Measurements from ENCODE around the gene SELENOH.
"Not testable (repeated sequence)": the region's sequence is repeated elsewhere in the genome, so short reads cannot be mapped to it uniquely, and the experiment has no call there.

The SELENOH gene, protein sequence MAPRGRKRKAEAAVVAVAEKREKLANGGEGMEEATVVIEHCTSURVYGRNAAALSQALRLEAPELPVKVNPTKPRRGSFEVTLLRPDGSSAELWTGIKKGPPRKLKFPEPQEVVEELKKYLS

GRCh38 chr11:57741132-57742086, at the start of gene SELENOH:
SELENOH (plus strand) TSS chr11:57741491; CDS start chr11:57741596, 105 bp downstream.
- DNase-seq (ENCODE audit: low spot score), result peak; percentile 94

DNA sequence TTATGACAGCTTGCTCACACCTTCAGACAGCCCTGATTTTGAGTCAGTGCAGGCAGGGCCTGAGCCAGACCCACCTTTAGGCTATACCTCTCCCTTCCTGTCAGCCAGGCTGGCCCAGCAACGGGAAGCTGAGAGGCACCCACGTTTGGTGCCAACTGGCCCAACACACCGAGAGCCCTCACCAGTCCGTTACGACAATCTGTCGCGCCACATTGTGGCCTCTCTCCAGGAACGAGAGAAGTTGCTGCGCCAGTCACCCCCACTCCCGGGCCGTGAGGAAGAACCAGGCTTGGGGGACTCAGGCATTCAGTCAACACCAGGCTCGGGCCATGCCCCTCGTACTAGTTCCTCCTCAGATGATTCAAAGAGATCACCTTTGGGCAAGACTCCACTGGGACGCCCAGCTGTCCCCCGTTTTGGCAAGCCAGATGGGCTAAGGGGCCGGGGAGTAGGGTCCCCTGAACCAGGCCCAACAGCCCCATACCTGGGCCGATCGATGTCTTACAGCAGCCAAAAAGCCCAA, 42.4 kb upstream of the SELENOH start:
- DNase-seq (ENCODE audit: low spot score), result no peak

DNA sequence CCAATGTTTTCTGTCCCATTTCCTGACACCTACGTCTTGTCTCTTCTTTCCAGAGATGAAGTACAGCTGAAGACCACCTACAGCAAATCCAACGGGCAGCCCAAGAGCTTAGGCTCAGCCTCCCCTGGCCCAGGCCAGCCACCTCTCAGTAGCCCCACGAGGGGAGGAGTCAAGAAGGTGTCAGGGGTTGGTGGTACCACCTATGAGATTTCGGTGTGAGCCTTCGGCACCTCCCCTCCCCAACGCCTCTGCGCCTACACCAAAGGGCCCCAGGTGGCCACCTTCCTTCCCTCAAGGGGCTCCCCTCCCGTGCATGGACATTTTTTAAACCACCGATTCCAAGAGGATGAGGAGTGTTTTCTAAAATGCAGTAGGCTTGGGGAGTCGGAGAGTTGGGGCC, 41.5 kb upstream of the SELENOH start:
- DNase-seq (ENCODE audit: low spot score), result no peak

- DNase-seq (ENCODE audit: low spot score), result peak; percentile 41
Measured at GRCh38 chr11:57700425-57700824, 40.9 kb upstream of the SELENOH start.

- no peak for DNase-seq (ENCODE audit: low spot score)
Measured at GRCh38 chr11:57703341-57703740, 38.0 kb upstream of the SELENOH start.

DNA sequence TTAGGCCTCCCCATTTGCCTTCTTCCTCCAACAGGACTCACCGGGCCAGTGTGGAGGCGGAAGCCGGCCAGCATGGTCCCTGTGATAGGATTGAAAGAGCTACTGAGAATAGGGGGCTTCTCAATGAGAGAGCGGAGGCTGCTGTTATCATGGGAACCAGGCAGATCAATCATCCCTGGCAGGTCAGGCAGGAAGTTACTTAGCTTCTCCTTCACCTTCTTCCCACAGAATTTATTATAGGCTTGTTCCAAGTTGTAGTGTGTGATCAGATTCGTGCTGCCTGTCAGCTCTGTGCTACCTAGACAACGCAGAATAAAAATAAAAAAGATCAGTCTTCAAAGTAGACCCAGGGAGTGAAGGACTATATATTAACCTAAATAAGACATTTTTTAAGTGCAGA, 36.4 kb upstream of the SELENOH start:
- no peak for DNase-seq (ENCODE audit: low spot score)

DNA sequence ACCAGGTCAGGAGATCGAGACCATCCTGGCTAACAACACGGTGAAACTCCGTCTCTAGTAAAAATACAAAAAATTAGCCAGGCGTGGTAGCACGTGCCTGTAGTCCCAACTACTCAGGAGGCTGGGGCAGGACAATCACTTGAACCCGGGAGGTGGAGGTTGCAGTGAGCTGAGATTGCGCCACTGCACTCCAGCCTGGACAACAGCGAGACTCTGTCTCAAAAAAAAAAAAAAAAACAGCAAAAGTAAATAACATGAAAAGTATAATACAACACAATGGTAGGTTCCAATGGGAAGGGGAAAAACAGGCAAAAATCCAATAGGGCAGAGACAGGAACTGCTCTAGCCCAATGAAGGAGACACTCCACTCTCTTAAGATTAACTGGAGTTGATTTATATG, 35.9 kb upstream of the SELENOH start:
- DNase-seq (ENCODE audit: low spot score), result not testable (repeated sequence)

GRCh38 chr11:57709802-57710367, 31.4 kb upstream of the SELENOH start:
- DNase-seq (ENCODE audit: low spot score), result no peak

GRCh38 chr11:57711414-57712255, 29.7 kb upstream of the SELENOH start, which contains the start of gene MED19:
MED19 (minus strand) TSS chr11:57712215; CDS start chr11:57712179, 36 bp downstream.
- DNase-seq (ENCODE audit: low spot score), result peak; percentile 85

- DNase-seq (ENCODE audit: low spot score), result peak; percentile 87
Measured at GRCh38 chr11:57712256-57713150, 28.8 kb upstream of the SELENOH start, which contains the start of gene TMX2. TMX2 (plus strand) TSS chr11:57712593; CDS start chr11:57712619, 26 bp downstream.

- DNase-seq (ENCODE audit: low spot score), result no peak
Measured at GRCh38 chr11:57713835-57714234, 27.5 kb upstream of the SELENOH start.

DNA sequence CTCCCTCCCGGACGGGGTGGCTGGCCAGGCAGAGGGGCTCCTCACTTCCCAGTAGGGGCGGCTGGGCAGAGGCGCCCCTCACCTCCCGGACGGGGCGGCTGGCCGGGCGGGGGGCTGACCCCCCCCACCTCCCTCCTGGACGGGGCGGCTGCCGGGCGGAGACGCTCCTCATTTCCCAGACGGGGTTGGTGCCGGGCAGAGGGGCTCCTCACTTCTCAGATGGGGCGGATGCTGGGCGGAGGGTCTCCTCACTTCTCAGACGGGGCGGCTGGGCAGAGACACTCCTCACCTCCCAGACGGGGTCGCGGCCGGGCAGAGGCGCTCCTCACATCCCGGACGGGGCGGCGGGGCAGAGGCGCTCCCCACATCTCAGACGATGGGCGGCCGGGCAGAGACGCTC, 24.6 kb upstream of the SELENOH start:
- not testable (repeated sequence) for DNase-seq (ENCODE audit: low spot score)

DNA sequence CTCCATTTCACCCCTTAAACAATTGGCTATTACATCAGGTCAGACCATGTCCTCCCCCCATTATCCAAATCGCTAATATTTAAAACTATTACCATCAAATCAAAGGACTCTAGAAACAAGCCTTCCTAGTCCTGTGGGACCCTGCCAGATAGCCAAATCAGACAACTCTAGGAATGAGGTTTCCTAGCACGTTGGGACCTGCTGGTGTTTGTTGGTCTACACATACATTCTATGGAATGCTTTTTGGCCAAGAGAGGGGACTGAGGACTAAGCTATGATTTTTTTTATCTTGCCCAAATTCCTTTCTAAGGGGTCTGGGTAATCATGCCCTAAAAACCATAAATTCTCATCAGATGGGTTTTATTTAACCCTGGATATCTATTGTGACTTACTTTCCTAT, 14.1 kb upstream of the SELENOH start:
- no peak for DNase-seq (ENCODE audit: low spot score)

DNA sequence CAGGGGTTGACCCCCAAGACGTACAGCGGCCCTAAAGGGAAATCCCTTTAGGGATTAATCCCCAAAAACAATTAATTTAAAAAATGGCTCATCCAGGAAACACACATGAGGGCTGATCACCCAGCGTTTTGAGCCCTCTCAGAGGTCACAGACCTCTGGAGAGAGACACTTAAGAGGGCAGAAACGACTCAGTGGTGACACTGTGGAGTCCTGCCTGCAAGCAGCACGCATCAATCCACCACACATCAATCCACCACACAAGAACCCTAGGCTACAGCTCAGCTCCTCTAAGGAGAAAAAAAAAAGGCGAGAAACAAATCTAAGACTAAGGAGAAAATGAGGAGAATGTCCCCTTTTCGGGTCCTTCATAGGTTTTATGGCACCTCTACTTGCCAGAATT, 12.5 kb upstream of the SELENOH start:
- DNase-seq (ENCODE audit: low spot score), result no peak

DNA sequence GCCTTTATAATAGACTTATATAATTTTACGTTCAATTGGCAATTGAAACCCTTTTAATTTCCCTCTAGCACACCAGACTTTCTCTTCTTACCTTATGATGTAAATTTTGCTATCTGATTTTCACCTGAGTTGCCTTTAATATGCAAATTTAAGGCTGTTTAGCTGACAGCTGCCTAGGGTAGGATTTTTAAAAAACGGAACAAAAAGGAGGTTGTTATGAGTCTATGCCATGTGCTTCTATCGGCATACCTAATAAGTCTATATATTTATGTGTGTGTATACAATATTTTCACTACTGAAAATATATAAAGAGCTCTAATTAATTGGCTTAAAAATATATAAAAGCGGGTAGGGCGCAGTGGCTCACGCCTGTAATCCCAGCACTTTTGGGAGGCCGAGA, 11.8 kb upstream of the SELENOH start:
- no peak for DNase-seq (ENCODE audit: low spot score)

DNA sequence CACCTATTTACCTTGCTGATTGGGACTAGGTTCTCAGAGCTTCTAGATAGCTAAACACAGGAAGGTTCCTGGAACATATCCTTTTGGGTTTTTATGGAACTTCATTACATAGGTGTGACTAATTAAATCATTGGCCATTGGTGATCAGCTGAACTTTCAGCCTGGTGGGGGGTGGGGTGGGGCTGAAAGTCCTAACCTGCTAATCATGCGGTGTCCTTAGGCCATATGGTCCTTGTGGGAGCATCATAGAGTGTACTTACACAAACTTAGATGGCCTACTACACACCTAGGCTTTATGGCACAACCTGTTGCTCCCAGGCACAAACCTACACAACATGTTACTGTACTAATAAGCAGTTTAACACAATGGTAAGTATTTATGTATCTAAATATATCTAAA, 8.6 kb upstream of the SELENOH start:
- DNase-seq (ENCODE audit: low spot score), result no peak

DNA sequence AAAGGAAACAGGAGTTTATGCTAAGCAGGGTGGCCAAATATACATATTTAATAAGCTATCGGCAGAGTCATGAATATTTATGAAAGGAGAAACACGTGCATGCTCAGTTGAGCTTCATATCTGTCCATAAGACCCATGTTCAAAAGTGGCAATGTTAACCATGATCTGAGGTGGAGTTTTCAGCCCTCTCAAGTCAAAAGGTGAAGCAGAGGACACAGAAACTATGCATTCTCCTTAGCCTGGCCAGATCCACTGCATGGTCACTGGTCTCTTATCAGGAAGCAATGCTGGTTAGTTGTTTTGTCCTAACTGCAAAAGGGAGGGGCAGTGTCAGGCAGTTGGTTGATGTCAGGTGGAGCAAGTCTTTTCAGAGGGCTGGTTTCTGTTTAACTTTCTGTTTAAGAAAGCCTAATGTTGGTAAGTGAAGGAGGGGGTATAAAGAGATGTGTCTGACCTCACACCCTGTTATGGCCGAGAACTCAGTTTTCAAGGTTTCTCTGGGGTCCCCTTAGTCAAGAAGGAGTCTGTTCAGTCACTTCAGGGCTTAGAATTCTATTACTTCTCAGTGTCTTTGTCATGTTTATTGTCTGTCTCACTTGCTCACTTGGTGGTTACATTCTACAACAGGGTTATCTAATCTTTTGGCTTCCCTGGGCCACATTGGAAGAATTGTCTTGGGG, 5.5 kb upstream of the SELENOH start:
- DNase-seq (ENCODE audit: low spot score), result no peak

- DNase-seq (ENCODE audit: low spot score), result no peak
Measured at GRCh38 chr11:57742087-57742452, 779 bp downstream of the SELENOH start.

DNA sequence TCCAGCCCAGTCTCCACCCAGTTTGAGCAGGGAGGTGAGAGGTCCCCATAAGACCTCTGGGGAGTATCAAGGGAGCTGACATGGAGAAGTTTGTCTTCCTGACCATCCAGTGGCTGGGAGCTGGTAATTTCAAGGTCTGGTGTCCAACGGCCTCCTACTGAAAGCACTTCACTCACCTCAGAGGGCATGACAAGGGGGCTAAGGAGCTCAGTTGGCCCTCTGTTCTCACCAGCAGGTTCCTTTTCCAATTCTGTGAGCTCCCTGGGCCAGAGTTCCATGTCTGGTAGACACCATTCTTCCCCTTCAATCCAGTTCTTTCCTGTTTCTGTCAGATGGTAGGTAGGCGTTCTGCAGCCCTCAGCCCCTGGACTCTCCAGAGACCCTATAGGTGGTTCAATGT, 3.1 kb downstream of the SELENOH start:
- DNase-seq (ENCODE audit: low spot score), result no peak

DNA sequence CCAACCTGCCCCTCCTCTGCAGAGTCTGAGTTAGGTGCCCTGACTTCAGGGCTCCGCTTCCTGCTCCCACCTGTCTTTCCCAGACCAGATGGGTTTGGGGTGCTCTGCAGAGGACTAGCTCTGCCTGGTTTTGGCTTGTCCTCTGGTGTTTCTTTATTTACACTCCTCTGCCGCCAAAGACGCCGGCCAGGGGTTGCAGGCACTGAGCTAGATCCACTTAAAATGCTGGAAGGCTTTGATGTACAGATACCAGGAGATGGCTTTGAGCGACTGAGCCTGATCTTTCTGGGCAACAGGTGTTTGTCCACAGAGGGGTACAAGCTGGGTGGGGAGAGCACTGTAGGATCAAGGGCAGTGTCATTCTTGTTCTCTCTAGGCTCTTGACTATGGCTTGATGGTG, 3.9 kb downstream of the SELENOH start:
- DNase-seq (ENCODE audit: low spot score), result no peak

Measured in D341Med (cell line).